Body of pancreas (tissue), 4 donors: Measurements from ENCODE around the gene NOS3.

Experiments
- POLR2A ChIP-seq, 3 donors: fragments of 450-650 bp; IDR thresholded peaks; one replicate each; pipeline ENCODE4 v1.6.1; 2016; ENCODE audit warnings: antibody characterized with exemption in 3 of 3, mild to moderate bottlenecking in 2 of 3
- TF ChIP-seq, protein P1 (sequence below), 7 experiments: fragments of 450-650 bp in 4 of 7; fragments of 200-600 bp in 3 of 7; sonication (generic) in 3 of 7; IDR thresholded peaks; one replicate each; pipeline ENCODE4 v1.5.1; 2016 to 2019; ENCODE audit warnings: antibody characterized with exemption in 7 of 7

DNA sequence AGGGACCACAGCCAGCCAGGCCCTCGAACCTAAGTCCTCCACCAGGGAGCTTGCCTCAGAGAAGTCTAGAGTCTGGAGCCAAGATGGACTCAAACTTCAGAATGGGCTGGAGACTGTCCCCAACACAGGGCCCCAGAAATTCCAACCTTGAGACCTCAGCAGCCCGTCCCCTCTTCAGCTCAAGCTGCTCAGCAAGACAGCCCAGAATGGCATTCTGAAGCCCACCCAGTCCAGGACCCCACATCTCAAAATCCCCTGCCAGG lies 28.6 kb upstream of the NOS3 start:
- TF ChIP-seq, protein P1, sequence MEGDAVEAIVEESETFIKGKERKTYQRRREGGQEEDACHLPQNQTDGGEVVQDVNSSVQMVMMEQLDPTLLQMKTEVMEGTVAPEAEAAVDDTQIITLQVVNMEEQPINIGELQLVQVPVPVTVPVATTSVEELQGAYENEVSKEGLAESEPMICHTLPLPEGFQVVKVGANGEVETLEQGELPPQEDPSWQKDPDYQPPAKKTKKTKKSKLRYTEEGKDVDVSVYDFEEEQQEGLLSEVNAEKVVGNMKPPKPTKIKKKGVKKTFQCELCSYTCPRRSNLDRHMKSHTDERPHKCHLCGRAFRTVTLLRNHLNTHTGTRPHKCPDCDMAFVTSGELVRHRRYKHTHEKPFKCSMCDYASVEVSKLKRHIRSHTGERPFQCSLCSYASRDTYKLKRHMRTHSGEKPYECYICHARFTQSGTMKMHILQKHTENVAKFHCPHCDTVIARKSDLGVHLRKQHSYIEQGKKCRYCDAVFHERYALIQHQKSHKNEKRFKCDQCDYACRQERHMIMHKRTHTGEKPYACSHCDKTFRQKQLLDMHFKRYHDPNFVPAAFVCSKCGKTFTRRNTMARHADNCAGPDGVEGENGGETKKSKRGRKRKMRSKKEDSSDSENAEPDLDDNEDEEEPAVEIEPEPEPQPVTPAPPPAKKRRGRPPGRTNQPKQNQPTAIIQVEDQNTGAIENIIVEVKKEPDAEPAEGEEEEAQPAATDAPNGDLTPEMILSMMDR (IDR thresholded peaks at IDR 0.05): no peak
- TF ChIP-seq POLR2A (IDR thresholded peaks at IDR 0.05): no peak
